ENCODE results near the gene YTHDC1.

GRCh38 chr4:68360231-68360968 lies 10.5 kb upstream of the YTHDC1 start:
- TF ChIP-seq POLR2AphosphoS5 (IDR thresholded peaks at IDR 0.05; ENCODE audit: borderline replicate concordance, low read depth, low read length), result no peak
- no peak for TF ChIP-seq FOXP2 (optimal IDR thresholded peaks at IDR 0.05; ENCODE audit: control extremely low read depth, extremely low read length, insufficient read depth)
